RPMI8226 (cell line): ENCODE measurements around the gene PGA3.
"Not testable (repeated sequence)": the region's sequence is repeated elsewhere in the genome, so short reads cannot be mapped to it uniquely, and the experiment has no call there.

ENCODE experiments used
- DNase-seq: peaks from one replicate; pipeline ENCODE4 v3.0.0-alpha.2; 2015

PGA3 gene

GRCh38 chr11:61172356-61172755 lies 31.0 kb upstream of the PGA3 start:
- DNase-seq = no peak

GRCh38 chr11:61172888-61173287 lies 30.4 kb upstream of the PGA3 start:
- no peak for DNase-seq

GRCh38 chr11:61173456-61173855 lies 29.9 kb upstream of the PGA3 start:
- peak; percentile 89 for DNase-seq

- no peak for DNase-seq
Observed at GRCh38 chr11:61174273-61174672, 29.0 kb upstream of the PGA3 start.

GRCh38 chr11:61174949-61175348 lies 28.4 kb upstream of the PGA3 start:
- DNase-seq = no peak

- no peak for DNase-seq
Observed at GRCh38 chr11:61176446-61176845, 26.9 kb upstream of the PGA3 start.

GRCh38 chr11:61180205-61180604 lies 23.1 kb upstream of the PGA3 start:
- DNase-seq = not testable (repeated sequence)

- no peak for DNase-seq
Observed at GRCh38 chr11:61181489-61181888, 21.8 kb upstream of the PGA3 start.

- DNase-seq = no peak
Observed at GRCh38 chr11:61183645-61184044, 19.7 kb upstream of the PGA3 start.

GRCh38 chr11:61186504-61186903 lies 16.8 kb upstream of the PGA3 start:
- DNase-seq = no peak

- DNase-seq = peak; percentile 81
Observed at GRCh38 chr11:61187505-61188130, 15.7 kb upstream of the PGA3 start.

GRCh38 chr11:61189933-61190332 lies 13.4 kb upstream of the PGA3 start:
- DNase-seq = no peak

GRCh38 chr11:61193596-61193995 lies 9.7 kb upstream of the PGA3 start:
- DNase-seq = no peak

- DNase-seq = no peak
Observed at GRCh38 chr11:61194169-61194671, 9.1 kb upstream of the PGA3 start.

- no peak for DNase-seq
Observed at GRCh38 chr11:61194981-61195695, 8.2 kb upstream of the PGA3 start.

- no peak for DNase-seq
Observed at GRCh38 chr11:61195719-61196118, 7.6 kb upstream of the PGA3 start.

GRCh38 chr11:61198361-61198760 lies 5.0 kb upstream of the PGA3 start:
- no peak for DNase-seq

- no peak for DNase-seq
Observed at GRCh38 chr11:61198948-61199523, 4.3 kb upstream of the PGA3 start.

GRCh38 chr11:61201476-61201875 lies 1.8 kb upstream of the PGA3 start:
- peak; percentile 85 for DNase-seq

GRCh38 chr11:61203873-61204272 lies 558 bp downstream of the PGA3 start:
- not testable (repeated sequence) for DNase-seq

- DNase-seq = not testable (repeated sequence)
Observed at GRCh38 chr11:61204502-61205059, 1.3 kb downstream of the PGA3 start.

GRCh38 chr11:61207636-61208310 lies 4.5 kb downstream of the PGA3 start:
- DNase-seq = not testable (repeated sequence)

GRCh38 chr11:61210629-61211028 lies 7.3 kb downstream of the PGA3 start:
- DNase-seq = not testable (repeated sequence)
